HG02852 (cell line): ENCODE measurements around the gene KDM2A.

Source experiments
- ATAC-seq: cut with Tn5 transposase; IDR thresholded peaks from one replicate; pipeline ENCODE4 v1.9.1; 2021; ENCODE audit warnings: mild to moderate bottlenecking, moderate library complexity; ENCODE audit not compliant: unreplicated experiment

Gene KDM2A

GRCh38 chr11:67282876-67283371, 163.9 kb downstream of the KDM2A start:
- no peak for ATAC-seq

GRCh38 chr11:67283481-67283963, 164.5 kb downstream of the KDM2A start:
- no peak for ATAC-seq

DNA sequence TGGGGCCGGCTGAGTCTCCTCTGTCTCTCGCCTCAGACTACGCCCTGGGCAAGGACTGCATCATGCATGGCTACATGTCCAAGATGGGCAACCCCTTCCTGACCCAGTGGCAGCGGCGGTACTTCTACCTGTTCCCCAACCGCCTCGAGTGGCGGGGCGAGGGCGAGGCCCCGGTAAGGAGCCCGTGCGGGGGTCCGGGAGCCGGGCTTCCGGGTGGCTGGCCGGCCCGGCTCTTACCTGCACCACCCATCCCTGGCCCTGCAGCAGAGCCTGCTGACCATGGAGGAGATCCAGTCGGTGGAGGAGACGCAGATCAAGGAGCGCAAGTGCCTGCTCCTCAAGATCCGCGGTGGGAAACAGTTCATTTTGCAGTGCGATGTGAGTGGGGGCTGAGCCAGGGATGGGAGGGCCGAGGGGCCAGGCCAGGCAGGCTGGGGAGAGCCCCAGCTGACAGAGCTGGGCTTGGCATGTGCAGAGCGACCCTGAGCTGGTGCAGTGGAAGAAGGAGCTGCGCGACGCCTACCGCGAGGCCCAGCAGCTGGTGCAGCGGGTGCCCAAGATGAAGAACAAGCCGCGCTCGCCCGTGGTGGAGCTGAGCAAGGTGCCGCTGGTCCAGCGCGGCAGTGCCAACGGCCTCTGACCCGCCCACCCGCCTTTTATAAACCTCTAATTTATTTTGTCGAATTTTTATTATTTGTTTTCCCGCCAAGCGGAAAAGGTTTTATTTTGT, 165.9 kb downstream of the KDM2A start:
- ATAC-seq: no peak

DNA sequence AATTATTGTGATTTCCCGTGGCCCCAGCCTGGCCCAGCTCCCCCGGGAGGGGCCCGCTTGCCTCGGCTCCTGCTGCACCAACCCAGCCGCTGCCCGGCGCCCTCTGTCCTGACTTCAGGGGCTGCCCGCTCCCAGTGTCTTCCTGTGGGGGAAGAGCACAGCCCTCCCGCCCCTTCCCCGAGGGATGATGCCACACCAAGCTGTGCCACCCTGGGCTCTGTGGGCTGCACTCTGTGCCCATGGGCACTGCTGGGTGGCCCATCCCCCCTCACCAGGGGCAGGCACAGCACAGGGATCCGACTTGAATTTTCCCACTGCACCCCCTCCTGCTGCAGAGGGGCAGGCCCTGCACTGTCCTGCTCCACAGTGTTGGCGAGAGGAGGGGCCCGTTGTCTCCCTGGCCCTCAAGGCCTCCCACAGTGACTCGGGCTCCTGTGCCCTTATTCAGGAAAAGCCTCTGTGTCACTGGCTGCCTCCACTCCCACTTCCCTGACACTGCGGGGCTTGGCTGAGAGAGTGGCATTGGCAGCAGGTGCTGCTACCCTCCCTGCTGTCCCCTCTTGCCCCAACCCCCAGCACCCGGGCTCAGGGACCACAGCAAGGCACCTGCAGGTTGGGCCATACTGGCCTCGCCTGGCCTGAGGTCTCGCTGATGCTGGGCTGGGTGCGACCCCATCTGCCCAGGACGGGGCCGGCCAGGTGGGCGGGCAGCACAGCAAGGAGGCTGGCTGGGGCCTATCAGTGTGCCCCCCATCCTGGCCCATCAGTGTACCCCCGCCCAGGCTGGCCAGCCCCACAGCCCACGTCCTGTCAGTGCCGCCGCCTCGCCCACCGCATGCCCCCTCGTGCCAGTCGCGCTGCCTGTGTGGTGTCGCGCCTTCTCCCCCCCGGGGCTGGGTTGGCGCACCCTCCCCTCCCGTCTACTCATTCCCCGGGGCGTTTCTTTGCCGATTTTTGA, 166.8 kb downstream of the KDM2A start:
- no peak for ATAC-seq

- no peak for ATAC-seq
Measured at GRCh38 chr11:67286621-67287333, 167.7 kb downstream of the KDM2A start.

- no peak for ATAC-seq
Measured at GRCh38 chr11:67287355-67288197, 168.5 kb downstream of the KDM2A start.

GRCh38 chr11:67288198-67288451, 169.1 kb downstream of the KDM2A start:
- no peak for ATAC-seq

GRCh38 chr11:67288452-67289225, 169.6 kb downstream of the KDM2A start:
- ATAC-seq: peak; percentile 63

- ATAC-seq: peak; percentile 43
Measured at GRCh38 chr11:67289226-67289650, 170.2 kb downstream of the KDM2A start, which contains the start of gene ANKRD13D. Gene ANKRD13D, plus strand, starts transcription at chr11:67289303. Its CDS starts 158 bp downstream, at chr11:67289461.

- ATAC-seq: no peak
Measured at GRCh38 chr11:67289651-67290479, 170.8 kb downstream of the KDM2A start.

GRCh38 chr11:67290801-67291200, 171.7 kb downstream of the KDM2A start:
- ATAC-seq: no peak

GRCh38 chr11:67291481-67292381, 172.7 kb downstream of the KDM2A start:
- ATAC-seq: no peak

GRCh38 chr11:67292671-67293070, 173.6 kb downstream of the KDM2A start:
- ATAC-seq: no peak

- ATAC-seq: no peak
Measured at GRCh38 chr11:67293090-67293489, 174.0 kb downstream of the KDM2A start.

DNA sequence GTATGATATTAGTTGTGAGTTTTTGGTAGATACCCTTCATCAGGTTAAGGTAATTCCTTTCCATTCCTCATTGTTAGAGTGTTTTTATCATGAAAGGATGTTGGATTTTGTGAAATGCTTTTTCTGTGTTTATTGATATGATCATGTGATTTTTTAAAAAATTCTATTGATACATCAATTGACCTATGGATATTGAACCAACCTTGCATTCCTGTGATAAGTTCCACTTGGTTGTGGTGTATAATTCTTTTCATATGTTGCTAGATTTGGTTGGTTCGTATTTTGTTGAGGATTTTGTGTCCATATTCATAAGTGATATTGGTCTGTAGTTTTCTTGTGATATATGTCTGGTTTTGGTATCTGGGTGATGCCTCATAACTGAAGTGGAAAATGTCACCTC, 176.8 kb downstream of the KDM2A start:
- no peak for ATAC-seq

- ATAC-seq: no peak
Measured at GRCh38 chr11:67298786-67299185, 179.7 kb downstream of the KDM2A start.

DNA sequence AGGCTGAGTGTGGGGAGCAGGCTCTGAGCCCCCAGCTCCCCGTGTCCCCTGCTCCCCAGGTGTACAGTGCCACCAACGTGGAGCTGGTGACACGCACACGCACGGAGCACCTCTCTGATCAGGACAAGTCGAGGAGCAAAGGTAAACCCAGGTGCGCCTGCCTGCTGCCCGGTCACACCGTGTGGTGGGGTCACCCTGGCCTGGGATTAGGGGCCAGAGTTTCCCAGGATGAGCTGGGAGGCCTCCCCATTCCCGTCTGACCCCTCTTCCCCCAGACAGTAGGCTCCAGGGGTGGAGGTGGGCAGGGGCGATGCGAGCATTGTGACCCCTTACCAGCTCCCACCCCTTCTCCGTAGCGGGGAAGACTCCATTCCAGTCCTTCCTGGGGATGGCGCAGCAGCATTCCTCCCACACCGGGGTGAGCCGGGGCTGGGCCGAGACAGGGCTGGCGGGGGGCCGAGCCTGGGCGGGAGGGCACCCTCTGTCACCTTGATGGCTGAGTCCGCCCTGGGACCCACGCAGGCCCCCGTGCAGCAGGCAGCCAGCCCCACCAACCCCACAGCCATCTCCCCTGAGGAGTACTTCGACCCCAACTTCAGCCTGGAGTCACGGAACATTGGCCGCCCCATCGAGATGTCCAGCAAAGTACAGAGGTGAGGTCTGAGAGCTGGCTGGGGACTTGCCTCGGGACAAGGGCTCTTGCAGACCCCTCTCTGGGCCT, 180.6 kb downstream of the KDM2A start:
- no peak for ATAC-seq
